PC-9 (cell line): ENCODE results near the gene ILKAP. TPM values are rescaled to one million over a fixed set of nuclear protein-coding genes. Genes with fewer than 3 reads are reported as not detected.

Source experiments
- BruUV-seq: library from RNA; stranded (reverse); fragments of 400-500 nt; replicated peaks from 2 replicates; lab custom pipeline; 2021; lab: Mats Ljungman, UMichigan
- CTCF ChIA-PET: fragments of 300-600 bp; sonication (Branson Sonifier 250); formaldehyde crosslinking; loops from one replicate; lab custom pipeline; 2022; ENCODE audit warnings: antibody characterized with exemption; lab: Charles Lee
- POLR2A ChIA-PET: fragments of 300-600 bp; sonication (Branson Sonifier 250); formaldehyde crosslinking; loops from one replicate; lab custom pipeline; 2022; ENCODE audit warnings: antibody characterized with exemption; ENCODE audit not compliant: unreplicated experiment; lab: Charles Lee
- DNase-seq, 2 experiments: peaks; one replicate each; pipeline versions ENCODE4 v3.0.0 to v3.0.0-alpha.2; 2015 to 2022; ENCODE audit warnings: mixed read lengths in 1 of 2
- H2AFZ ChIP-seq: fragments of 200-600 bp; sonication (generic); 2 replicates; pipeline ENCODE4 v1.8.1; 2017; ENCODE audit warnings: antibody characterized with exemption
- H3F3A ChIP-seq: fragments of 200-600 bp; sonication (generic); 2 replicates; pipeline ENCODE4 v1.8.1; 2017; ENCODE audit warnings: antibody characterized with exemption, mild to moderate bottlenecking, low read depth; ENCODE audit not compliant: insufficient read depth
- H3K27ac ChIP-seq: fragments of 200-600 bp; sonication (generic); 2 replicates; pipeline ENCODE4 v1.6.1; 2016; ENCODE audit warnings: mixed run types
- H3K27me3 ChIP-seq: fragments of 200-600 bp; sonication (generic); 2 replicates; pipeline ENCODE4 v1.6.1; 2016; ENCODE audit warnings: low read depth, mixed run types; ENCODE audit not compliant: insufficient read depth
- H3K36me3 ChIP-seq: fragments of 200-600 bp; sonication (generic); 2 replicates; pipeline ENCODE4 v1.6.1; 2016; ENCODE audit warnings: low read depth, mixed run types
- H3K4me1 ChIP-seq: fragments of 200-600 bp; sonication (generic); replicated peaks from 2 replicates; pipeline ENCODE4 v1.6.1; 2016; ENCODE audit warnings: mixed run types; ENCODE audit not compliant: insufficient read depth
- H3K4me2 ChIP-seq: fragments of 200-600 bp; sonication (generic); 2 replicates; pipeline ENCODE4 v1.6.1; 2017; ENCODE audit warnings: mixed run types
- H3K4me3 ChIP-seq: fragments of 200-600 bp; sonication (generic); 2 replicates; pipeline ENCODE4 v1.6.1; 2016; ENCODE audit warnings: mixed run types
- H3K79me2 ChIP-seq: fragments of 200-600 bp; sonication (generic); 2 replicates; pipeline ENCODE4 v1.6.1; 2017; ENCODE audit warnings: low read depth, mixed run types
- H3K9me2 ChIP-seq: fragments of 200-600 bp; sonication (generic); 2 replicates; pipeline ENCODE4 v1.8.1; 2017; ENCODE audit warnings: mild to moderate bottlenecking; ENCODE audit not compliant: insufficient read depth
- H3K9me3 ChIP-seq: fragments of 200-600 bp; sonication (generic); 2 replicates; pipeline ENCODE4 v1.8.1; 2016; ENCODE audit warnings: low read depth; ENCODE audit not compliant: insufficient read depth
- H4K20me1 ChIP-seq: fragments of 200-600 bp; sonication (generic); 2 replicates; pipeline ENCODE4 v1.8.1; 2017; ENCODE audit not compliant: insufficient read depth
- CTCF ChIP-seq: fragments of 200-600 bp; sonication (generic); conservative IDR thresholded peaks from 2 replicates; pipeline ENCODE4 v1.6.1; 2017; ENCODE audit warnings: mixed run types, antibody characterized with exemption, mild to moderate bottlenecking, moderate library complexity
- EZH2 ChIP-seq: fragments of 200-600 bp; sonication (generic); IDR thresholded peaks from 2 replicates; pipeline ENCODE4 v1.8.0; 2017; ENCODE audit warnings: antibody characterized with exemption, low read depth
- intact Hi-C: fragments of 100-400 bp; cut with micrococcal nuclease; formaldehyde crosslinking; loops from one replicate; pipeline ENCODE4 v1.10.0; 2022; ENCODE audit not compliant: unreplicated experiment
- total RNA-seq: library from RNA; stranded (reverse); gene quantifications from 2 replicates; pipeline ENCODE4 v1.2.3, GENCODE V29; 2021

ILKAP gene
- total RNA-seq, 1 experiment from 2014 or later = 55.6 TPM

DNA sequence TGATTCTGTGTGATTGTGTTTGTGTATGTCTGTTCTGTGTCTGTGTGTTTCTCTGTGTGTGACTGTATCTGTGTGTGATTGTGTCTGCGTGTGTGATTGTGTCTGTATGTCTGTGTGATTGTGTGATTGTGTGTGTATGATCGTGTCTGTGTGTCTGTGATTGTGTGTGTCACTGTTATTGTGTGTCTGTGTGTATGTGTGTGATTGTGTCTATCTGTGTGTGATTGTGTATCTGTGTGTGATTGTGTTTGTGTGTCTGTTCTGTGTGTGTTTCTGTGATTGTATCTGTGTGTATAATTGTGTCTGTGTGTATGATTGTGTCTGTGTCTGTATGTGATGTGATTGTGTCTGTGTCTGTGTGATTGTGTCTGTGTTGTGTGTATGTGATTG lies 76.7 kb downstream of the ILKAP start:
- no peak for DNase-seq
- H3K9me2 ChIP-seq = no peaks in the 10 kb centered on the region
- H3K4me1 ChIP-seq = no peaks in the 10 kb centered on the region
- H3K27ac ChIP-seq = no peak overlapping the region
- no peaks in the 10 kb centered on the region for H3K79me2 ChIP-seq
- peaks cover 8% of the 10 kb centered on the region; the same call in 1 of the 2 replicates for H3K9me3 ChIP-seq
- H3K4me3 ChIP-seq = no peak overlapping the region
- BruUV-seq = no TSS peak
- H3K27me3 ChIP-seq = peaks cover 23% of the 10 kb centered on the region
- H3K36me3 ChIP-seq = no peaks in the 10 kb centered on the region
- intact Hi-C loops = no loop called here
- peaks cover 14% of the 10 kb centered on the region for H3F3A ChIP-seq
- H3K4me2 ChIP-seq = peak overlapping the region; percentile 26
- CTCF ChIA-PET = interaction anchor here (0.6 to 1.0 kb wide), 10 partner anchors 10 to 291 kb away, joined by 3 to 13 read pairs (median 4); partner anchors contain the start of gene ILKAP
- H2AFZ ChIP-seq = no peak overlapping the region
- POLR2A ChIA-PET = interaction anchor here (0.7 kb wide), 1 partner anchor 1130 kb away, joined by 20 read pairs; no protein-coding TSS in a partner anchor
- H4K20me1 ChIP-seq = no peaks in the 10 kb centered on the region
- TF ChIP-seq CTCF (no peak), EZH2 (no peak)

GRCh38 chr2:238126338-238126737 lies 77.2 kb downstream of the ILKAP start:
- intact Hi-C loops = no loop called here
- ChIA-PET POLR2A (no interaction called here), CTCF (no interaction called here)
- no peaks in the 10 kb centered on the region for H3K9me2 ChIP-seq
- no peak overlapping the region for H3K4me3 ChIP-seq
- no peak overlapping the region for H3K27ac ChIP-seq
- no peaks in the 10 kb centered on the region for H3K4me1 ChIP-seq
- H4K20me1 ChIP-seq = no peaks in the 10 kb centered on the region
- no TSS peak for BruUV-seq
- DNase-seq = no peak
- no peaks in the 10 kb centered on the region for H3K36me3 ChIP-seq
- no peaks in the 10 kb centered on the region for H3K79me2 ChIP-seq
- no peak overlapping the region for H2AFZ ChIP-seq
- peaks cover 8% of the 10 kb centered on the region; the same call in 1 of the 2 replicates for H3K9me3 ChIP-seq
- peaks cover 27% of the 10 kb centered on the region for H3K27me3 ChIP-seq
- no peak for TF ChIP-seq EZH2
- TF ChIP-seq CTCF = no peak
- H3K4me2 ChIP-seq = no peak overlapping the region
- peaks cover 14% of the 10 kb centered on the region for H3F3A ChIP-seq

DNA sequence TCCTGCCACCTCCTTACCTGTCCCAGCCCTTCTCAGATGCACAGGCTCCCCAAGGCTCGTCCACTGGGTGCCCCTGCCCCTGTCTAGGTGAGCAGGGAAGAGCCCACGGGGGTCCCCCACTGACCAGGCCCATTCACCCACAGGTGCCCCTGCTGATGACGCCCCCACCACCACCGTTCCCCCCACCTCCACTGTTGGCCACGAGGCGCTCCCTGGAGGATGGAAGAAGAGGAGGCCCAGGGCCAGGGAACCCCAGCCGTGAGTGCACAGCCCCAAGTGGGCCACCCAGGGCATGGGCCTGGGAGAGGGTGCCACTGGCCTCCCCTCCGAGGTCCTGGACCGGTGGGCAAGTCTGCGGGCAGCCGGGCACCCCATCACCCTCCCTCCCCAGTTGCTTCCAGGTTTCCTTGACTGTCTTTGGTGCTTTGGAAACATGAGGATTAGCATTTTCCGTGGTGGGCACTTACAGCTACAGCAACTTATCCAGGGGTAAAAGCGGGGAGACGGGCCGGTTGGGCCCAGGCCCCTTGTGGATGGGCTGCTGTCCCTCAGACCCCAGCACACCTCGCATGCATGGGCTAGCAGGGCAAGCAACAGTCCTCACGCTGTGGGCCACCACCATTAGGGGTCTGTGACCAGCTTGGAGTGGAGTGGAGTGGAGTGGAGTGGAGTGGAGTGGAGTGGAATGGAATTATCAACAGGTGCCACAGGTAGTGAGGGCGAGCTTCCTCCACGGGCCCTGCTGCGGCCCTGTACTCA lies 78.2 kb downstream of the ILKAP start:
- Histone ChIP-seq H3K4me3 (no peak overlapping the region), H3K79me2 (no peaks in the 10 kb centered on the region), H3K9me3 (peaks cover 8% of the 10 kb centered on the region; the same call in 1 of the 2 replicates), H3K9me2 (no peaks in the 10 kb centered on the region), H3F3A (peaks cover 14% of the 10 kb centered on the region), H3K4me2 (no peak overlapping the region), H3K27me3 (peaks cover 38% of the 10 kb centered on the region), H3K36me3 (no peaks in the 10 kb centered on the region), H3K4me1 (no peaks in the 10 kb centered on the region), H4K20me1 (no peaks in the 10 kb centered on the region), H3K27ac (no peak overlapping the region), H2AFZ (no peak overlapping the region)
- DNase-seq = no peak
- CTCF ChIA-PET = no interaction called here
- TF ChIP-seq CTCF = no peak
- no peak for TF ChIP-seq EZH2
- intact Hi-C loops = no loop called here
- BruUV-seq = no TSS peak
- POLR2A ChIA-PET = no interaction called here
